ENCODE measurements around the gene GABBR2.

- TF ChIP-seq, protein P1, sequence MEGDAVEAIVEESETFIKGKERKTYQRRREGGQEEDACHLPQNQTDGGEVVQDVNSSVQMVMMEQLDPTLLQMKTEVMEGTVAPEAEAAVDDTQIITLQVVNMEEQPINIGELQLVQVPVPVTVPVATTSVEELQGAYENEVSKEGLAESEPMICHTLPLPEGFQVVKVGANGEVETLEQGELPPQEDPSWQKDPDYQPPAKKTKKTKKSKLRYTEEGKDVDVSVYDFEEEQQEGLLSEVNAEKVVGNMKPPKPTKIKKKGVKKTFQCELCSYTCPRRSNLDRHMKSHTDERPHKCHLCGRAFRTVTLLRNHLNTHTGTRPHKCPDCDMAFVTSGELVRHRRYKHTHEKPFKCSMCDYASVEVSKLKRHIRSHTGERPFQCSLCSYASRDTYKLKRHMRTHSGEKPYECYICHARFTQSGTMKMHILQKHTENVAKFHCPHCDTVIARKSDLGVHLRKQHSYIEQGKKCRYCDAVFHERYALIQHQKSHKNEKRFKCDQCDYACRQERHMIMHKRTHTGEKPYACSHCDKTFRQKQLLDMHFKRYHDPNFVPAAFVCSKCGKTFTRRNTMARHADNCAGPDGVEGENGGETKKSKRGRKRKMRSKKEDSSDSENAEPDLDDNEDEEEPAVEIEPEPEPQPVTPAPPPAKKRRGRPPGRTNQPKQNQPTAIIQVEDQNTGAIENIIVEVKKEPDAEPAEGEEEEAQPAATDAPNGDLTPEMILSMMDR (optimal IDR thresholded peaks at IDR 0.05 in 1 of 3, IDR thresholded peaks at IDR 0.05 in 1 of 3, conservative IDR thresholded peaks at IDR 0.05 in 1 of 3; ENCODE audit: extremely low read depth in 1 of 3, insufficient read depth in 2 of 3, low read length in 3 of 3), result no peak
- no peak for TF ChIP-seq EZH2 (IDR thresholded peaks at IDR 0.05; ENCODE audit: low read length)
Observed at GRCh38 chr9:98438666-98439065, 270.1 kb downstream of the GABBR2 start.
